GM12878 (cell line): Measurements from ENCODE around the gene DMRTC2. TPM values are rescaled to one million over a fixed set of nuclear protein-coding genes. Genes with fewer than 3 reads are reported as not detected.

Source experiments
- ATF3 ChIP-seq: IDR thresholded peaks from 2 replicates; pipeline ENCODE4 v1.6.1; 2011; ENCODE audit warnings: low read depth, mild to moderate bottlenecking, low read length, moderate library complexity, borderline replicate concordance; ENCODE audit errors: extremely low read depth
- BACH1 ChIP-seq: fragments of 450-650 bp; IDR thresholded peaks from 2 replicates; pipeline ENCODE4 v1.6.1; 2017; ENCODE audit warnings: mild to moderate bottlenecking, borderline replicate concordance
- CEBPB ChIP-seq, 2 experiments: fragments of 150-350 bp in 1 of 2; IDR thresholded peaks; 2 replicates each; pipeline ENCODE4 v1.6.1; 2012 to 2014; ENCODE audit warnings: low read depth in 2 of 2, low read length in 2 of 2, borderline replicate concordance in 1 of 2, inconsistent platforms in 1 of 2
- EED ChIP-seq: sonication (generic); IDR thresholded peaks from 2 replicates; pipeline ENCODE4 v1.6.1; 2016; ENCODE audit warnings: antibody characterized with exemption, low read depth
- EGR1 ChIP-seq, 2 experiments: IDR thresholded peaks; 1 replicate in 1 of 2; 2 replicates in 1 of 2; pipeline ENCODE4 v1.6.1; 2011 to 2012; ENCODE audit warnings: low read depth in 2 of 2, low read length in 2 of 2, borderline replicate concordance in 1 of 2, mild to moderate bottlenecking in 1 of 2, moderate library complexity in 1 of 2
- EZH2 ChIP-seq: IDR thresholded peaks from 2 replicates; pipeline ENCODE4 v1.6.1; 2012; ENCODE audit warnings: low read depth, mild to moderate bottlenecking, control low read depth, inconsistent platforms, low read length, borderline replicate concordance; ENCODE audit not compliant: control insufficient read depth
- IKZF1 ChIP-seq: fragments of 450-650 bp; conservative IDR thresholded peaks from 2 replicates; pipeline ENCODE4 v1.6.1; 2017; ENCODE audit warnings: antibody characterized with exemption, mild to moderate bottlenecking
- JUND ChIP-seq: IDR thresholded peaks from 2 replicates; pipeline ENCODE4 v1.6.1; 2012; ENCODE audit warnings: low read depth, mild to moderate bottlenecking, low read length, improper control_type of control experiment, moderate library complexity
- MAX ChIP-seq: IDR thresholded peaks from 2 replicates; pipeline ENCODE4 v1.6.1; 2012; ENCODE audit warnings: low read depth, low read length, improper control_type of control experiment
- MTA2 ChIP-seq: fragments of 450-650 bp; IDR thresholded peaks from 2 replicates; pipeline ENCODE4 v1.6.1; 2016; ENCODE audit warnings: low read depth, mild to moderate bottlenecking, moderate library complexity
- NFXL1 ChIP-seq: fragments of 450-650 bp; IDR thresholded peaks from 2 replicates; pipeline ENCODE4 v1.6.1; 2017; ENCODE audit warnings: antibody characterized with exemption, mild to moderate bottlenecking, borderline replicate concordance
- NFYA ChIP-seq: IDR thresholded peaks from 2 replicates; pipeline ENCODE4 v1.6.1; 2011; ENCODE audit warnings: low read depth, mild to moderate bottlenecking, low read length, improper control_type of control experiment, borderline replicate concordance
- NR2F1 ChIP-seq: fragments of 450-650 bp; conservative IDR thresholded peaks from 2 replicates; pipeline ENCODE4 v1.6.1; 2017; ENCODE audit warnings: mild to moderate bottlenecking
- PBX3 ChIP-seq: IDR thresholded peaks from 2 replicates; pipeline ENCODE4 v1.6.1; 2011; ENCODE audit warnings: mild to moderate bottlenecking, low read depth, low read length, moderate library complexity; ENCODE audit not compliant: insufficient replicate concordance
- RAD21 ChIP-seq: IDR thresholded peaks from 2 replicates; pipeline ENCODE4 v1.6.1; 2011; ENCODE audit warnings: mild to moderate bottlenecking, low read depth, low read length, moderate library complexity; ENCODE audit not compliant: insufficient read depth
- RELA ChIP-seq: fragments of 450-650 bp; IDR thresholded peaks from 2 replicates; pipeline ENCODE4 v1.8.0; 2014; ENCODE audit warnings: borderline replicate concordance; ENCODE audit not compliant: partially characterized antibody
- SIX5 ChIP-seq: IDR thresholded peaks from 2 replicates; pipeline ENCODE4 v1.6.1; 2011; ENCODE audit warnings: mild to moderate bottlenecking, low read depth, low read length, moderate library complexity; ENCODE audit not compliant: severe bottlenecking
- SKIL ChIP-seq: fragments of 450-650 bp; IDR thresholded peaks from 2 replicates; pipeline ENCODE4 v1.6.1; 2017; ENCODE audit warnings: mild to moderate bottlenecking, low read depth, inconsistent platforms; ENCODE audit not compliant: poor library complexity, severe bottlenecking
- SMAD1 ChIP-seq: fragments of 450-650 bp; IDR thresholded peaks from 2 replicates; pipeline ENCODE4 v1.6.1; 2018; ENCODE audit warnings: mild to moderate bottlenecking, low read depth; ENCODE audit not compliant: partially characterized antibody
- SP1 ChIP-seq: IDR thresholded peaks from one replicate; pipeline ENCODE4 v1.6.1; 2011; ENCODE audit warnings: low read depth, low read length
- STAT1 ChIP-seq: fragments of 450-650 bp; conservative IDR thresholded peaks from 2 replicates; pipeline ENCODE4 v1.6.1; 2014; ENCODE audit warnings: antibody characterized with exemption, mild to moderate bottlenecking
- TBL1XR1 ChIP-seq: IDR thresholded peaks from 2 replicates; pipeline ENCODE4 v1.6.1; 2012; ENCODE audit warnings: low read depth, low read length, improper control_type of control experiment
- WRNIP1 ChIP-seq: IDR thresholded peaks from 2 replicates; pipeline ENCODE4 v1.6.1; 2011; ENCODE audit warnings: low read depth, low read length, improper control_type of control experiment, borderline replicate concordance
- YY1 ChIP-seq: IDR thresholded peaks from 2 replicates; pipeline ENCODE4 v1.6.1; 2011; ENCODE audit warnings: low read depth, mild to moderate bottlenecking, low read length
- ZNF384 ChIP-seq: IDR thresholded peaks from 2 replicates; pipeline ENCODE4 v1.6.1; 2012; ENCODE audit warnings: low read depth, mild to moderate bottlenecking, low read length, improper control_type of control experiment, borderline replicate concordance
- polyA plus RNA-seq, 11 experiments: library from polyadenylated mRNA; depleted of rRNA in 4 of 11; unstranded in 6 of 11; stranded (reverse) in 5 of 11; fragments of >200 nt; fragmentation: Nextera tagmentation in 4 of 11; fragmentation: Illumina TruSeq in 1 of 11; extraction: Ambion mirVana in 4 of 11; extraction: Trizol in 1 of 11; gene quantifications; 1 replicate in 1 of 11; 2 replicates in 10 of 11; pipeline versions ENCODE4 v1.2.1 to v1.2.3, GENCODE V29; 2011 to 2016; ENCODE audit warnings: inconsistent platforms in 2 of 11, missing spikeins in 2 of 11, low read depth in 1 of 11
- total RNA-seq, 4 experiments: library from RNA; depleted of rRNA in 3 of 4; stranded (reverse); fragments of >200 nt in 3 of 4; fragmentation: Illumina TruSeq in 1 of 4; extraction: Trizol in 1 of 4; gene quantifications; 2 replicates each; pipeline versions ENCODE4 v1.2.1 to v1.2.3, GENCODE V29; 2013 to 2021

Gene DMRTC2
- total and polyA plus RNA-seq, 10 of the 15 experiments (the other 5 are each of a cell fraction or from before 2014, with no cell fraction given): not detected

- peak; percentile 70 for TF ChIP-seq RELA
- peak; percentile 78; the same call in 1 of the 2 replicates for TF ChIP-seq EED
- TF ChIP-seq STAT1: no peak; the same call in 1 of the 2 replicates
- no peak for TF ChIP-seq JUND
- 0 out of 4 replicates have a peak, but pooled peaks of 1 of the 2 experiments have one; percentile 25 for TF ChIP-seq CEBPB (IDR thresholded peaks at IDR 0.05; ENCODE audit: borderline replicate concordance in 1 of 2, low read depth in 2 of 2, low read length in 2 of 2)
- TF ChIP-seq MTA2: peak; percentile 87
- TF ChIP-seq SIX5: peak; percentile 81
- no peak for TF ChIP-seq NFXL1
- TF ChIP-seq NFYA: no peak
- peak; percentile 95 for TF ChIP-seq SP1
- TF ChIP-seq NR2F1: peak; percentile 80
- peak; percentile 87 for TF ChIP-seq BACH1
- peak; percentile 46; the same call in 1 of the 2 replicates for TF ChIP-seq TBL1XR1
- no peak for TF ChIP-seq WRNIP1
- TF ChIP-seq ZNF384: no peak
- no peak for TF ChIP-seq ATF3
- peak; percentile 85 for TF ChIP-seq YY1
- TF ChIP-seq PBX3: no peak
- no peak; the same call in none of the 2 replicates for TF ChIP-seq MAX
- TF ChIP-seq SKIL: peak; percentile 80
- peak; percentile 100 for TF ChIP-seq IKZF1
- TF ChIP-seq SMAD1: peak; percentile 85
- no peak for TF ChIP-seq EZH2
- peak in 1 of 2 experiments; percentile 91; a peak in 2 of 3 replicates for TF ChIP-seq EGR1 (IDR thresholded peaks at IDR 0.05; ENCODE audit: borderline replicate concordance in 1 of 2, low read depth in 2 of 2, low read length in 2 of 2)
- no peak for TF ChIP-seq RAD21
These were observed 15.0 kb downstream of the DMRTC2 start, which contains the start of gene RPS19 (continued) for GRCh38 chr19:41859618-41860418.
